NCI-H460 (cell line): Measurements from ENCODE around the gene IL4R. TPM values are rescaled to one million over a fixed set of nuclear protein-coding genes. Genes with fewer than 3 reads are reported as not detected.
"Not testable (repeated sequence)": the region's sequence is repeated elsewhere in the genome, so short reads cannot be mapped to it uniquely, and the experiment has no call there.

Experiments used
- DNase-seq: peaks from one replicate; pipeline ENCODE4 v3.0.0-alpha.2; 2016; ENCODE audit warnings: low read depth; ENCODE audit errors: extremely low read depth
- polyA plus RNA-seq: library from polyadenylated mRNA; depleted of rRNA; stranded (reverse); fragments of >200 nt; gene quantifications from 2 replicates; pipeline ENCODE4 v1.2.3, GENCODE V29; 2014; cell fraction: nucleus; rRNA removed
- total RNA-seq: library from RNA; depleted of rRNA; stranded (reverse); fragments of >200 nt; shearing (Covaris generic); gene quantifications from 2 replicates; pipeline ENCODE4 v1.2.3, GENCODE V29; 2014; rRNA removed

The IL4R gene
- 4.9 and 5.1 TPM in 2 replicates for total RNA-seq
- 2.6 and 4.4 TPM in 2 replicates for polyA plus RNA-seq

- no peak for DNase-seq
These were observed at the start of gene IL4R for GRCh38 chr16:27313422-27314160. TSS of gene IL4R (plus strand) at chr16:27313974. CDS start at chr16:27340204, 26,230 bp downstream.

DNA sequence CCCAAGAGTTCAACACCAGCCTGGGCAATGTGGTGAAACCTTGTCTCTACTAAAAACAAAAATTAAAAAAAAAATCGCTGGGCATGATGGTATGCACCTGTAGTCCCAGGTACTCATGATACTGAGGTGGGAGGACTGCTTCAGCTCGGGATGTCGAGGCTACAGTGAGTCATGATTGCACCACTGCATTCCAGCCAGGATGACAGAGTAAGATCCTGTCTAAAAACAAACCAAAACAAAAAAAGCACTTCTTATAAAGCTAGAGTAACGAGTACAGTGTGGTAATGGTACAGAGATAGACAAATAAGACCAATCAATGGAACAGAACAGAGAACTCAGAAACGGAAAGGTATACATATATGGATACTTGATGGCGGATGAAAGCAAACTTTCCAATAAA lies 49.6 kb upstream of the IL4R start:
- no peak for DNase-seq

DNA sequence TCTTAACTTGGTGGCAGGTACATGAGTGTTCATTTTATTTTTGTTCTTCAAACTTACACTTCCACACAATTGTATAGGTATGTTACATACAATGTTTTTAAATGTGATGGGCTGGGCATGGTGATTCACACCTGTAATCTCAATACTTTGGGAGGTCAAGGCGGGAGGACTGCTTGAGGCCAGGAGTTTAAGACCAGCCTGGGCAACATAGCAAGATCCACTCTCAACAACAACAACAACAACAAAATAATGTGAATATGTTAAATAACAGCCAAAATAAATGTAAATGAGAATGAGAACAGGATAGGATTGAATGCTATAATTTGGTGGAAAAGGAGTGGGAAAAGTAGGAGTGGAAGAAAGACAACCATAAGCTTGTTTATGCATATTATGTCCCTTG lies 47.8 kb upstream of the IL4R start:
- no peak for DNase-seq

DNA sequence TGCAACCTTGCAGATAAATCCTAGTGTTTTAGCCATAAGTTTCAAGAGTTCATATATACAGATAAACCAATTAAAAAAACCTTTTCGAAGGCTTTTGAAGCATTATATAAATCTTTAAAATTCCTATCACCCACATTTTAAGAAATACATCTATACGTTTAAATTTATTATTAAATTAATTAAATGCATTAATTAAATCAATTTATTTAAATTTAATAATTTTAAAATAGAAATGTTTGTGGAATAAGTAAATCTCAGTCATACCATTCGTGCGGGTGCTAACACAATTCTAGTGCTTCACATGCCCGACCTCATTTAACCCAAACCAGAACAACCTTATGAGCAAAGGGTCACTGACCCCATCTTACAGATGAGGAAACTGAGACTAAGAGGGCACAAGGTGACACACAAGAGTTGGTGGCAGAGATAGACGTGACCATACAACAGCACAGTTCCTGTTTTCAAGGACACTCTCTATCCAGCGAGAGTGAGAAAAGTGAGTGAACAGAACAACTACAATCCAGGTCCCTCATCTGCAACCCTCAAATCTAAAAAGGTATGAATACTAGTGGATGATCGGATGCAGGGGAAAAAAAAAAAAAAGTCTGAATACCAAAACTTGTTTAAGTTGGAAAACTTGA lies 46.6 kb upstream of the IL4R start:
- no peak for DNase-seq

DNA sequence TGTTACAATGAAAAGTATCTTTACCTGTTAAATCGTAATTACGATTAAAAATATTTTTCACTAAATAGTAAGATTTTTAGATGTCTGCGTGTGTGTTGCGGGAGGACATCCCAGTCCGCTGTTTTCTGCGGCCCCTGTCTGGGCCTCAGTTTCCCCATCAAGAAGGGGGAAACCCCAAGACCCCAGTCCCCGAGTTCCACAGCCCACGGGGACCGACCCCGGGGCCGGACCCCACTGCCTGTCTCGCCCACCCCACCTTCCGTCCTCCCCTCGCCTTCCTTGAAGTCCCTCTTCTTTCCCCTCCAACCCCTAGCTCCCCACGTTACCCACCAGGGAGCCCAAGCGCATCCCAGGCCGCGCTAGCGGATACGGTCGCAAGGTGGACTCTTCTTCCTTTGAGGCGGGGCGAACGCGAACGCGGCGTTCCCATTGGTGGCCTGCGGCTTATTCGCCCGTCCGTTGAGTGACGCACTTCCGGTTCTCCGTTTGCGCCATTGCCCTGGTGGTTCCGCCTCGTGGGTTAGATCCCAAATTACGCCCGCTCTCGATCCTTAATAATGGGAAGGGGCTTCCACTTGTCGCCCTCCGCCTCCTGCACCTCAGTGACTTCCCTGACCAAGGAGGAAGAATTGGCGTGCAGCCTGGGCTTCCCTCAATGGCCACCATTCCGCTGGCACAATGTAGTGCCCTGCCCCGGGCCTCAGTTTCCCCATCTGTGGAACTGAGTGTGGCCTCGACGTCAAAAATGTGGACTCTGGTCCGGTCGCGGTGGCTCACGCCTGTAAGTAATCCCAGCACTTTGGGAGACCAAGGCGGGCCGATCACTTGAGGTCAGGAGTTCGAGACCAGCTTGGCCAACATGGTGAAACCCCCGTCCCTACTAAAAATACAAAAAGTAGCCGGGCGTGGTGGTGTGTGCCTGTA lies 45.1 kb upstream of the IL4R start, which contains the start of gene NSMCE1:
TSS of gene NSMCE1 (minus strand) at position 397 of the 924 bp plus-strand sequence. CDS start 11,202 bp downstream, outside the sequence.
- peak; percentile 96 for DNase-seq

DNA sequence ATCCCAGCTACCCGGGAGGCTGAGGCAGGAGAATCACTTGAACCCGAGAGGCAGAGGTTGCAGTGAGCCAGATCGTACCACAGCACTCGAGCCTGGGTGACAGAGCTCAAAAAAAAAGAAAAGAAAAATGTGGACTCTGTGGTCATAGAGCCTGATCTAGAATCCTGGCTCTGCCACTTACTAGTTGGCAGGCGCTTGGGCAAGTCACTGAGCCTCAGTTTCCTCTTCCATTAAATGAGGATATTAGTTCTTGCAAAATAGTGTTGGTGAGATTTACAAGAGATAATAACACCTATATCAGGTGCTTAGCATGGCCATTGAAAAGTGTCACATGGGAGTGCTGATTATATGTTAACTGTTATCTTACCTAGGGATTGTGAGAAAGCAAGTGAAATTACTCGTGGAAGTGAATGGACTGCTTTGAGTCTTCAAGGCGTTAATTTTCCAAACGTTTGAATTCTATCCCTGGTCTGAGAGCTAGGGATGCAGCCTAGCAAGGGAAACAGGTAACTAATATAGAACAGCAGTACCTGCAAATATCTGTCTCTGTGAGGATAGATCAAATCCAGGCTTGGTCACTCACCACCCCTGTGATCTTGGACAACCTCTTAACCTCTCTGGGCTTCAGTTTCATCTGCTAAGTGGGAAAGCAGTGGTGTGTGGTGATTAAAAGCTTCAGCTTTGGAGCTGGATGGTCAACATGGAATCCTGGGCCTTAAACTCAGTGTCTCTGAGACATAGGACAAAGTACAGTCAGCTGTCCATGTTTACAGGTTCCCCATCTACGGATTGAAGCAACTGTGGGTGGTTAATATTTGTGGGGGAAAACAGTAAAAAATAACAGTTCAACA lies 44.2 kb upstream of the IL4R start:
- DNase-seq = no peak

DNA sequence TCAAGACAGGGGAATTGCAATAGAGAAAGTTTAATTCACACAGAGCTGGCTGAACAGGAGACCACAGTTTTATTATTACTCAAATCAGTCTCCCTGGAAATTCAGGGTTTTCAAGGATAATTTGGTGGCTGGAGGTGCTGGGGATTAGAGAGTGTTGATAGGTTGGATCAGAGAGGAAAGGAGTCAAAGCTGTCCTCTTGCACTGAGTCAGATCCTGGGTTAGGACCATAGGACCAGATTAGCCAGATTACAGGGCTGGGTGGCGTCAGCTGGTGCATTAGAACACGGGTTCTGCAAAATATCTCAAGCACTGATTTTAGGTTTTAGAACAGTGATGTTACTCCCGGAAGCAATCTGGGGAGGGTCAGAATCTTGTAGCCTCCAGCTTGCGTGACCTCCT lies 43.4 kb upstream of the IL4R start:
- no peak for DNase-seq

DNA sequence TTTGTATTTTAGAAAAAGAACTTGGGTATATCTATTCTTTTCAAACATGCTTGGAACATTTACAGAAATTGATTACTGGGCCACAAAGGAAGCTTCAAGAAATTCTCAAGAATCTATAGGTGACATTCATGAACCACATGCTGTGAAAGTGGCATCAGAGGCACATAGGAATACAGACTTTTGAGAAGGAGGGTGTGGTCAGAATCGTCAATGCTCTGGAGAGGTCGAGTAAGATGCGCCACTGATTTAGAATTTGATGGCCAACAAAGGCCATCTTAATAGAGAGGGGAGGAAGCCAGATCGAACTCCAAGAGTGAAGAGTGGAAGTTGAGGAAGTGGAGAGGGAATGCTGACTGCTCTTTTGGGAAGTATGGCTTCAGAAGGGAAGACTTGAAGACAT lies 41.7 kb upstream of the IL4R start:
- DNase-seq = no peak

GRCh38 chr16:27272697-27273096 lies 41.1 kb upstream of the IL4R start:
- DNase-seq = not testable (repeated sequence)

DNA sequence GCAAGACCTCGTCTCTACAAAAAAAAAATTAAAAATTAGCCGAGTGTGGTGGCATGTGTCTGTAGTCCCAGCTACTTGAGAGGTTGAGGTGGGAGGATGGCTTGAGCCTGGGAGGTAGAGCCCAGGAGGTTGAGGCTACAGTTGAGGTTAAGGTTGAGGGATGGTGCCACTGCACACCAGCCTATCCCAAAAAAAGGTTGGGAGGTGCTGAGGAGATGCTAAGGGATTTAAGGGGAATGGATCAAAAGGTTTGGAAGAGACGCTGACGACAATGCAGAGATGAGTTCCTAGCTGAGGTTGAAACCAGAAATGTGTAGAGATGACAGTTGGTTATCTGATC lies 40.5 kb upstream of the IL4R start:
- DNase-seq = no peak

- DNase-seq = no peak
These were observed 39.9 kb upstream of the IL4R start for GRCh38 chr16:27273670-27274423.

DNA sequence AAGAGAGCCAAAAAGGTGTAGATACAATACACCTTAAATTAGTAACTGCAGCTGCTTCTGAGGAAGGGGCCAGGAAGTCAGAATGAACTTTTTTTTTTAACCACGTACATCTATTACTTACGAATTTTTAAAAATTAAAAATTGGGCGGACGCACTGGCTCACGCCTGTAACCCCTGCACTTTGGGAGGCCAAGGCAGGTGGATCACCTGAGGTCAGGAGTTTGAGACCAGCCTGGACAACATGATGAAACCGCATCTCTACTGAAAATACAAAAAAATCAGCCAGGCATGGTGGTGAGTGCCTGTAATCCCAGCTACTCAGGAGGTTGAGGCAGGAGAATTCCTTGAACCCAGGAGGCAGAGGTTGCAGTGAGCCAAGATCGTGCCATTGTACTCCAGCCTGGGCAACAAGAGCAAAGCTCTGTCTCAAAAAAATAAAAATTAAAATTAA lies 39.3 kb upstream of the IL4R start:
- not testable (repeated sequence) for DNase-seq

DNA sequence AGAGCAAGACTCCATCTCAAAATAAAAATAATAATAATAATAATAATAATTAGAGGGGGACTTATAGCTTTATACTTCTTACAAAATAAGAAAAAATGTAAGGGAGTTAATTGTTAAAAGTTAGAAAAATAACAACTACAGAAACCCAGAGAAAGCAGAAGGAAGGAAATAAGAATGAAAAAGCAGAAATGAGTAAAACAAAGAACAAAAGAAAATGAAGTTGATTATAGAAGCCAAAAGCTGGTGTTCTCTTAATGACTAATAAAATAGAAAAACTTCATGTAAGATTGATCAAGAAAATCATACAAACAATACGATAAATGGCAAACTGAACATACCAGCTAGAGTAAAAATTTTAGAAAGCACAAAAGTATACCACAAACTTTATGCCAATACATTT lies 38.4 kb upstream of the IL4R start:
- DNase-seq = no peak

DNA sequence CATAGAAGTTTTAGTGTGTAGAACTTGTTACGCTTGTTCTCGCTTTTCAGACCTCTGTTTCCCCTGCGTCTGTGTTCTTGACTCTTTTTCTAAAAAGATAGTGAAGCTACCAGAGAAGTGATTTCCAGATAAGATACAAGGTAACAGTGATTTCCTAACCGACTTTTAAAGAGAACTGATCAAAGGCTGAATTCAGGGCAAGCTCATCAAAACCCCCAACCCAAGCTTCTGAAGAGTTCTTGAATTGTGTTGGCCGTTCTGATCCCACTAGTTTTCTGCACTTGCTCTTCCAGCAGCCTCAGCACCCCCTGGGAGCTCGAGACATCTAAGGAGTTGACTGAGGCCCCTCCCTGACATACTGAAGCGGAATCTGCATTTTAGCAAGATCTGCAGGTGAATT lies 32.5 kb upstream of the IL4R start:
- DNase-seq = no peak

- DNase-seq = no peak
These were observed 28.7 kb upstream of the IL4R start for GRCh38 chr16:27284865-27285675.

GRCh38 chr16:27285676-27286196 lies 28.0 kb upstream of the IL4R start:
- no peak for DNase-seq

- DNase-seq = peak; percentile 11
These were observed 27.3 kb upstream of the IL4R start for GRCh38 chr16:27286451-27286850.

DNA sequence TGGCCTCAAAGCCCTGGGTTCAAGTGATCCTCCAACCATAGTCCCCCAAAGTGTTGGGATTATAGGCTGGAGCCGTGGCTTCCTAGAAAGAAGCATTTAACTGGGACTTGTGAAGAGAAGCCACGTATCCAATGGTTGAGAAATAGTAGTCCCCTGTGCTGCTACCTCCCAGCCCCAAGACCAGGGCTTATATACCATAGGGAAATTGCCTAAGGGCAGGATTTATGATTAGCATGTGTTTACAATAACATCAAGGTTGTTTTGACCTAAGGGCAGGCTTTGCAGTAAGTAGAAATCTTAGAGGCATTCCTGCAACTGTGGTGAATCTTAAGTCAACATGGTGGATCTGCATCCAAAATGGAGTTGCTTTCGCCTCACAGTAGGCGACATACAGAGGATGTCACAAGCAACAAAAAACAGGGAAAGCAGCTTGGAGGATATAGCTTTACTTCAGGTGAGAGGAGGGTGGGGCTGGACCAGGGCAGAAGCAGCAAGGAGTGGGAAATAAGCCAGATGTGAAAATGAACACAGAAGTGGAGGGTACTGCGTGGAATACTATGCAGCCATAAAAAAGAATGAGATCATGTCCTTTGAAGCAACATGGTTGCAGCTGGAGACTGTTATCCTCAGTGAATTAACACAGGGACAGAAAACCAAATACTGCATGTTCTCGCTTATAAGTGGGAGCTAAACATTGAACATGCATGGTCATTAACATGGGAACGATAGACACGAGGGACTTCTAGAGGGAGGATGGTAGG lies 26.5 kb upstream of the IL4R start:
- no peak for DNase-seq
